Colon (tissue), 2 donors: ENCODE measurements around the gene CYB5R3.
"Not testable (repeated sequence)": the region's sequence is repeated elsewhere in the genome, so short reads cannot be mapped to it uniquely, and the experiment has no call there.

Experiments used
- FAIRE-seq: peaks from 2 replicates; lab custom pipeline; 2012; peaks lifted over from hg19 to GRCh38; lab: Jason Lieb, UNC
- donor health status: control.
- donor health status: control.

The CYB5R3 gene

DNA sequence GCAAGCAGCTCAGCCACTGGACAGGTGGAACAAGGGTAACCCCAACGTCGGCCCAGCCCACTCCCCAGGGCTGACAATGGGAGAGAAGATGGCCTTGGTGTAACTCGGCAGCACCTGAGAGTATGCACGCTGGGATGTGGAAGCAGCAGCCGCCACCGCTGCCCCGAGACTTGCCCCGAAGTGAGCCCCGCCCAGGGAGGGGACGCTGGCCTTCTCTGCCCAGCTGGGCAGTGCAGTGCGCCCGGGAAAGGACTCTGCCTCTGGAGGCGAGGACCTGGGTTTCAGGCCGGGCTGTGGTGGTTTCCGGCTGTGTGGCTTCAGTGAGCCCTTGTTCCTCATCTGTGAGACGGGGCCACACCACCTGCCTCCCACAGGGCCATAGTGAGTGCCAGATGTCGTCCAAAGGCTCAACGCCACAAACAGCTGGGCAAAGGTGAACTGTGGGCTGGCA, 25.9 kb downstream of the CYB5R3 start:
- FAIRE-seq, result no peak

DNA sequence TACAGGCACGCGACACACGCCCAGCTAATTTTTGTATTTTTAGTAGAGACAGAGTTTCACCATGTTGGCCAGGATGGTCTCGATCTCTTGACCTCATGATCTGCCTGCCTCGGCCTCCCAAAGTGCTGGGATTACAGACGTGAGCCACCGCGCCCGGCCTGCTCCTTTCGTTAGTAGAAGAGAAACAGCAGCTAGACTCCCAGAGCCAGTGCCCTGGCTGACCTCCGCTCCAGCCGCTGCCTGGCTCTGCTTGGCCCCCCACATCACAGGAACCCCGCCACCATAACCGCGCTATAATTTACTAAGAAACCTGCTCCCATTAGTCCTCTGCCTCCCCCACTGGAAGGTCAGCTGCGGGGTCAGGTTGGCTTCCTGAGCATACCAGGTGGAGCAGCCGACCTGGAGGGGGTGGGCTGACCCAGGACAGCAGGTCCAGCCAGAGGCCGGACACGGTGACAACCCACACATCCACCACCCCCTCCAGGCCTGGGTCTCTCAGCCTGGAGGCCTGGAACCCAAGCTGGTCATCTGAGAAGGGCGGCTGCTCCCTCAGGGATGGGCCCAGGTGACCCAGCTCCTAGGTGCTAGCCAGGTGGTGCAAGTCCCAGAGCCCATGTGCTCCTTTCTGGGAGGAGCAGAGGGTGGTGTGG, 27.0 kb downstream of the CYB5R3 start:
- FAIRE-seq, result no peak

DNA sequence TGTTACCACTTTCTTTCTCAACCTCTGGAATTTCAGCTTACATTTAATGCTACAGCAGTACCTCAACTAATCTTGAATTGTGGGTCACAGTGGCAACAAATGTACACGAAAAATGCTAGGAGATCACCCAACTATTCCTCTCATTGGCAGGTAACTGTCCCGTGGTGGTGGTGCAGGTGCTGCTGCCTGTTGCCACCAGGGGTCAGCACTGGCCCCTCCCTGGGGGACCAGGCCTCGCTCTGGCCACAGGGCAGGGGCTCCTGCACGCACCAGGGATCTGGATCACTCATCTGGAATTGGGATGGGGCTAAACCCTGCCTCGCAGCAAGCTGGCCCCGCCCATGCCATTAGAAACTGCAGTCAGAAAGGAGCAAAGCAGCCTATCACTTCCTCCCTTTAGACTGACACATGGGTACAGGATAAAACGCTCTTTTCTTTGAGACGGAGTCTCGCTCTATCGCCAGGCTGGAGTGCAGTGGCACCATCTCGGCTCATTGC, 27.6 kb downstream of the CYB5R3 start:
- FAIRE-seq, result no peak

DNA sequence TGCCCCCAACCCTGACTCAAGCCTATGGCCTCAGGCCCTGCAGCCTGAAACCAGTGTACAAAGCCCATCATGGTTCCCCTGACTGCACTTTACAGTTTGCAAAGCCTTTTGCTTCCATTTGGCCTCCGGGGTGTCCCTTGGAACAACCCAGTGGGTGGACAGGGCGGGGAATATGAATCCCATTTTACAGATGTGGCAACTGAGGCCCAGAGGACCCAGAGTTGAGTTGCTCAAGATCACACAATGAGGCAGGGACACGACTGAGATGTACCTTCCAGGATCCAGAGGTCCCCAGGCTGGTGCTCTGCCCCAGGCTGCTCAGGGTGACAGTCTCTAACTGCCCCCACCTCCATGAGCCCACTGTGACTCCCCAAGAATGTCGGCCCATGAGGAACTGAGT, 29.1 kb downstream of the CYB5R3 start:
- no peak for FAIRE-seq

DNA sequence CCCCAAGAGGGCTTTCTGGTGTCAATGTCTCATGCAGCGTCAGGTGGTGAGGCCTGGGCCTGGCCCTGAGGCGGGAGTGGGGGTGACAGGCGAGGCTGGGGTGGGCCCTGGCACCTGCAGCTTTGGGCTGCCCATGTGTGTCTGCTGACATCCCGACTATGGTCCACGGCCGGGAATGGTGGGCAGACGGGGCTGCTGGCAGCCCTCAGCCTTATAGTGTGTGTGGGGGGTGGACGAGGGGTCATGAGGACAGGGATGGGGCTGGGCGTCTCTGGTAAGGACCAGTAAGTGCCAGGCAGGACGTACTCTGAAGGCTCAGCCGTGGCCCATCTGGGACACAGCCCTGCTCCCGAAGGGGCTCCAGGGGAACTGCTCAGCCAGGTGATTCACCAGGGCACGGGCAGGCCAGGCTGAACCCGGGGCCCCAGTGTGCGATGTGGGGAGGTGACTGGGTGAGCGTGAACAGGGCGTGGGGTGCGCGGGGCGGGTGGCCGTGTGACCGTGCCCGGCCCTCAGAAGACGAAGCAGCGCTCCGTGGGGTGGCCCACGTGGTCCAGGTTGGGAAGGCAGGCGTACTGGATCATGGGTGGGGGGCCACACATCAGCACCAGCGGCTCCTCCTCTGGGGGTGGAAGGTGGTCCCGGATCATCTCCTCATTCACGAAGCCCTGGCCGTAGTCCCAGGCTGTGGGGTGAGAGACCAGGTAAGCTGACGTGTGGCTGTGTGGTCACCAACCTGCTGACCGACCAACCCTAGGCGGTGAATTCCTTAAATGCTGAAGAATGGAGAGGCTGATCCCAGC, 29.7 kb downstream of the CYB5R3 start:
- no peak for FAIRE-seq

DNA sequence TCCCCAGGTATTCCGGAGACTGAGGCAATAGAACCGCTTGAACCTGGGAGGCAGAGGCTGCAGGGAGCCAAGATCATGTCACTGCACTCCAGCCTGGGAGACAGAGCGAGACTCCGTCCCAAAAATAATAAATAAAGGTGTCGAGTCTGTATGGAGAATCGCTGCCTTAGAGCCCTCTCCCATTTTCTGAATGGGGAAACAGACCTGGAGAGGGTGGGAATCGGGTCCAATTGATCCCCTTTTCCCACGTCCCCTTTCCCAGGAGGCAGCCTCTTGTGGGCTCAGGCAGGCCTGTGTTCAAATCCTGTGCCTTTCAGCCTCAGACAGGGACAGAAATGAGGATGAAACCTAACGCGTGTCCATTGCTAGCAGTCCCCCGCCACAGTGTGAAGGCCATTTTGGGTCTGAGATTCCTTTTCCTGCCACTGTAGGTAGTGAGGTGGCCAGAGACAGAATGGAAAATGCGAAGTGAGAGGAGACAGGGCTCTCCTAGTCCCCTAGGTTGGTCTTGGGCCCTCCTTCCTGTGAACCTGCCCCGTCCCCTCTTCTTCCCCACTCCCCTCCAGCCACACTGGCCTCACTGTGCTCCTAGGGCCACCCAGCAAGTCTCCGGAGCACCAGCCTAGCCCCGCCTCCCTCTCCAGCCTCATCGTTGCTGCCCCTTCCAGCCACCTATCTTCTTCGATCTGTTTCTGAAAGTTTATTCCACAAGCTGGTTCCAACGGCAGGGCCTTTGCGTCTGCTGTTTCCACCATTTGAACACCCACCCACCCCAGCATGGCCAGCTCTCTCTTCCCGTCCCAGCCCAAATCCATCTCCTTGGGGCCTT, 31.8 kb downstream of the CYB5R3 start:
- FAIRE-seq, result no peak

DNA sequence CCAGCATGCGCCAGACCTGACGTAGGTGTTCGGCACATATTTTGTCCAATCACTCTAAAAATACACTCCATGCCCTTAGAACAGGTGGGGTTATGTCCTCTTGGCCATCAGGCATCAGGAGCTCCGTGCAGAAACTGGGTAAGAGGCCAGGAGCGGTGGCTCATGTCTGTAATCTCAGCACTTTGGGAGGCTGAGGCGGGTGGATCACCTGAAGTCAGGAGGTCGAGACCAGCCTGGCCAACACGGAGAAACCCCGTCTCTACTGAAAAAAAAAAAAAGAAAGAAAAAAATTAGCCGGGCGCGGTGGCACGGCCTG, 33.4 kb downstream of the CYB5R3 start:
- FAIRE-seq, result not testable (repeated sequence)

DNA sequence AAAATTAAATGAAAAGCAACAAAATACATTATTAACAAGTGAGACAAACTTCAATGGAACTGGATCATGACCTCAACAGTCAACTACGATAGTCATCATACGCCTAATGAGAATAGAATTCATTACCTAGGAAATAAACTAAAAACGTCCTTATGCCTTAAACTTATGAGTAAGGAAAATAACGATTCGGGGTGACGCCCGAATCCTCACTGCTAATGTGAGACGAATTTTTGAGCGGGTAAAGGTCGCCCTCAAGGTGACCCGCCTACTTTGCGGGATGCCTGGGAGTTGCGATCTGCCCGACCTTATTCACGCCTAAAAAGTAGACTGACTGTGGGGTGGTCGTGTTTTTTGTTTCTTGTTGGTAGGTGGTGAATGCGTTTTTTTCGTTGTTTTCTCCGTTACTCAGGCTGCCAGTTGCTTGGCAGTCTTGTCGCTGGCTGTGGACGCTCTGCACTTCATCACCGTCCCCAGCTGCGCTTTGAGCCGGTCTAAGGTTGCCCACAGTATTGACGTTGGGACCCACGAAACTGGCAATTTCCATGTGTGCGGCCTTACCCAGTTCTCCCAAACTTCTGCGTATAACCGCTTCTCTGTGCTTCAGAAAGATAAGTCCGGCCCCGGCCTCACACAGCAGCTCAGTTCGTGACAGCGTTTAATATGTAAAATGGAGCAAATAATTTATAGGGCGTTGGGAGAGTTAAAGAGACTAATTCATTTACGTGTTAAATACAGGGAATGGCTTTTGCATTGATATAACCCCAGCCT, 33.9 kb downstream of the CYB5R3 start:
- peak; percentile 18 for FAIRE-seq

DNA sequence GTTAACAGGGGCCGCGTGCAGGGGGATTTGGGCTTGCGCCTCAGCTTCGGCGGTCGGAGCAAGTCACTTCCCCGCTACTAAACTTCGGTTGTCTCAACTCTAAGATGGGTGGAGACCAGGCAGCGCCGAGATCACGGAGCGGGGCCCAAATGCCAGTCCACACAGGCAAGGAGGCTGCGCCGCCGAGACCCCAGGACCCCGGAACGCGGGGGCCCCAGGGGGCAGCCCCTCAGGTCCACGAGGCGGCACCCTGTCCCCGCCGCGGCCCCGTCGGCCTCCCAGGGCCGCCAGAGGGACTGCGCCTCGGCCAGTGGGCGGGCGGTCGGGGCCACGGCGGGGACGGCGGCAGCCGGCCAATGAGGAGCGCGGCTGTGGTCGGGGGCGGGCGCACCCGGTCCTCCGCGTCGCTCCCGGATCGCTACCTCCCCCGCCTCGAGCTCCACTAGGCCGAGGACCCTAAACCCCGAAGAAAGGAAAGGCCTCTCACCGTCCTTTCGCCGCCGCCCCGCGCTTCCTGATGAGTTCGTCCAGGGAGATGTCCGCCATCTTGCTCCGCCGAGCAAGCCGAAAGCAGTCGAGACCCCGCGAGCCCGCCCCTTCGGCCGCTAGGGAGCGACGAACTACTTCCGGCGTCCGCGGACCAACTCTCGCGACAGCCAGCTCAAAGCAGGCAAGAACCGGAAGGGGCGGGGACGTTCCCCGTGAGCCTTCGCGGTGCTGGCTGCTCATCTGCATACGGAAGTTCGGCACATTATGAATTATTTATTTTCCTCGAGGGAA, 34.7 kb downstream of the CYB5R3 start, which contains the start of gene POLDIP3:
POLDIP3 (minus strand) TSS at position 572 of the 780 bp plus-strand sequence; CDS start at position 546, 26 bp downstream.
- FAIRE-seq, result no peak

DNA sequence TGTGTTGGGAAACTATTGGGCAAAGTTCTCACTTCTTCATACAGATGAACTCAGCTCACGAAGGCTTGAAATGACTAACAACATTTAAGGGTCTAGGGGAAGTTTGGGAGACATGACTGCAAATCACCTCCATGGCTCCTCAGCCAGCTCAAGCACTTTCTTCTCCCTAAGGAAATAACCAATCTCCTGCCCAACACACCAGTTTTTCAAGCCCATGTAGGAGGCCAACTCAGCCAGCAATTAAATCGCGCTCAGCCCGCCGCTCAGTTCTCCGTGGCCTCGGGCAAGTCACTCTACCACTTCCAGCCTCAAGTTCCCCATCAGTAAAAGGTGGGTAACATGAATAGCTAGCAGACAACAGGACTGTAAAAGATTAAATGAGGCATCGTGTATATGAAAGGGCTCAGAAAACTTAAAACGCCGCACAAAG, 35.3 kb downstream of the CYB5R3 start:
- no peak for FAIRE-seq

DNA sequence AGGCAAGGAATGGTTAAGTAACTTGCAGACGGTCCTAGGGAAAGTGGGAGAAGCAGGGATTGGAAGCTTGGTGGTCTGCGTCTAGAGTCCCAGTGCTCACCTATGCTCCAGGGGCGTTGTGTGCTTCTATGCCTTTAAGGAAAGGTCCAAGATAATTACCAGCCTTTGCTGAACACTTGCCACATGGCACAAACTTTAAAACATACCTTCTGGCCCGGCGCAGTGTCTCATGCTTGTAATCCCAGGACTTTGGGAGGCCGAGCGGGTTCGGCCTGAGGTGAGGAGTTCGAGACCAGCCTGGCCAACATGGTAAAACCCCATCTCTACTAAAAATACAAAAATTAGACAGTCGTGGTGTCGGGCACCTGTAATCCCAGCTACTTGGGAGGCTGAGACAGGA, 36.9 kb downstream of the CYB5R3 start:
- no peak for FAIRE-seq

DNA sequence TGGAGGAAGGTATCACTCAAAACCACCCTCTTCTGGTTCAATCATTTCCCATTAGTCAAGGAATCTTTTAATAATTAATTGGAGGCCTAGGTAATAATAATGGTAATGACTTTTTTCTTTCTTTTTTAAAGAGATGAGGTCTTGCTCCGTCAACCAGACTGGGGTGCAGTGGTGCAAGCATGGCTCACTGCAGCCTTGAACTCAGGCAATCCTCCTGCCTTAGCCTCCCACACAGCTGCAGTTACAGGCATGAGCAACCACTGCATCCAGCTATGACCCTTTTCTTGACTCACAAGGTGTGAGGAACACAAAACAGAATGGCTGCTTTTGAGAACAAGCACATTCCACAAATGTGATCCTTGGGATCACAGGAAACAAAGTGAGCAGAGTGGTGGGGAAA, 38.1 kb downstream of the CYB5R3 start:
- no peak for FAIRE-seq

DNA sequence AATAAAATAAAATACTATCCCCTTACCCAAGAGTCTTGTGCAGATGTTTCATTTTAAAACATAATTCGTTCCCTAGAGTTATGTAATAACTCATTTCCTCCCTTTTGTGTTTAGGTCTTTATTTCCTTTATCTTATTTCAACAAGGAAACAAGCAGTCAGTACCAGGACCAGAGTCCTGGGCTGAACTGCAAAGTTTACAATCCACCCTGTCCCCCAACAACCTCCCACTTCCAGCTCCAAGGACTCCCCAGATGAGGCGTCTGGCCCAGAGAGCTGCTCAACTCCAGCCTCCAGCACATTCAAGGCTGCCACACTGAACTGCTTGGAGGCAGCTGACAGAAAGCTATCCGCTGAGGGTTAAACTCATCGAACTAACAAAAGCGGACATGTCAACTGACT, 39.0 kb downstream of the CYB5R3 start:
- FAIRE-seq, result no peak

DNA sequence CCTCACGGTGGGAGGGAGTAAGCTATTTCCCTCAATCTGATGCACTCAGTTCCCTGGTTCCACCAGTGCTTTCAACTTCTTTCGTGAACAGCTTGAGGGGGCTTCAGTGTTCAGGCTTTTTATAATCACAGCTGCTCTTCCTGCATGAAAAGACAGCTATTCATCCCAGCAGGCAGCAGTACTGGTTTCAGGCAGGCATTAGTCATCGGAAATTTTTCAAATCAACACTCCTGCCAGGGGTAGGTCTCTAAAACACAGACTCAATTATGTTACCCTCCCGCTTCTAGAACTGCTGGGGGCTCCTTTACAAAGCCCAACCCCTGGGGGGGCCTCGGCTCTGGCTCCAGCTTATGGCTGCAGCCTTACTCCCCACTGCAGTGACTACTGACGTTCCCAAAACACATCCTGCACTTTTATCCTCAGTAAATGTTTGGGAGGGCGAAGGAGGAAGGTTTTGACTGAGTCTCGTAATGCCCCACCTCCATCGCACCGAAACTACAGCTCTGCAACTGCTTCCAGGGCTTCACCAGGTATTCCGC, 40.3 kb downstream of the CYB5R3 start:
- no peak for FAIRE-seq

DNA sequence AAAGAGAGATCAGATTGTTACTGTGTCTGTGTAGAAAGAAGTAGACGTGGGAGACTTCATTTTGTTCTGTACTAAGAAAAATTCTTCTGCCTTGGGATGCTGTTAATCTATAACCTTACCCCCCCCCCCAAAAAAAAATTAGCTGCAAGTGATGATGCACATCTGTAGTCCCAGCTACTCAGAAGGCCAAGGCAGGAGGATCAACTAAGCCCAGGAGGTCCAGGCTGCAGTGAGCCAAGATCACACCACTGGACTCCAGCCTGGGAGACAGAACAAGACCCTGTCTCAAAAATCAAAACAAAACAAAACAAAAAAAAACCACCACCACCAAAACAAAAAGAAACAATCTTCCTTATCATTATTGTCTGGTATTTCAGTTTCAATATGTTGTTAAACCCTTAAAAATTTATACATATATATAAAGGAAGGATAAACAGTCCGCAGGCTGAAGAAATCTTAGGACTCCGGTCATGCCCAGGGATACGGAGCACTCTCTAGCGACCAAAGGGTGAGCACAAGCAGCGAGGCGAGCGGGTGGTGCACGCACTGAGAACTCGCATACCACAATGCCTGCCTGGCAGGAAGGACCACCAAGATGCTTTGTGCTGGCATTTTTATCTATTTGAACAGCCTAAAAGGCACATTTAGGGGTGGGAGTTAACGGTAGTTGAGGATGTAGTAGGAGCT, 40.9 kb downstream of the CYB5R3 start:
- FAIRE-seq, result no peak

DNA sequence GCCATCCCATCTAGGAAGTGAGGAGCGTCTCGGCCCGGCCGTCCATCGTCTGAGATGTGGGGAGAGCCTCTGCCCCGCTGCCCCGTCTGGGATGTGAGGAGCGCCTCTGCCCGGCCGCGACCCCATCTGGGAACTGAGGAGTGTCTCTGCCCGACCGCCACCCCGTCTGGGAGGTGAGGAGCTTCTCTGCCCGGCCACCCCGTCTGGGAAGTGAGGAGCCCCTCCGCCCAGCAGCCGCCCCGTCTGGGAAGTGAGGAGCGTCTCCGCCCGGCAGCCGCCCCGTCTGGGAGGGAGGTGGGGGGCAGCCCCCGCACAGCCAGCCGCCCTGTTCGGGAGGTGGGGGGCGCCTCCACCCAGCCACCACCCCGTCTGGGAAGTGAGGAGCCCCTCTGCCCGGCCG, 41.6 kb downstream of the CYB5R3 start:
- not testable (repeated sequence) for FAIRE-seq

DNA sequence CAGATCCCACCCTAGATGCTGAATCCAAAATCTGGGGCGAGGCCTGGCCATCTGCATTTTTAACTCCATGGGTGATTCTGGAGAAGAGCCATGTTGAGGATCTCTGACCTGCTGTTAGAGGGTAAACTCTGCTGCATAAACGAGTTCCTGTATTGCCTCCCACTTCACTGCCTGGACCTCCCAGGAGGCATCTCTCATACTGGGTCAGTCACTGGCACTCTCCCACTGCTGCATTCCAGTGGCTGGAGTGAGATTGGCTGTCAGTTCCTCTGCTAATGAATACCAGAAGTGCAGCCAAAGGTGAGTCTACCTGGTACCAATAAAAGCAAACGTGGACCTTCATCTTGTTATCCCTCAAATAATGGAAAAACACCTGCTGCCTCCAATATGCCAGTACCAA, 44.8 kb downstream of the CYB5R3 start:
- no peak for FAIRE-seq

DNA sequence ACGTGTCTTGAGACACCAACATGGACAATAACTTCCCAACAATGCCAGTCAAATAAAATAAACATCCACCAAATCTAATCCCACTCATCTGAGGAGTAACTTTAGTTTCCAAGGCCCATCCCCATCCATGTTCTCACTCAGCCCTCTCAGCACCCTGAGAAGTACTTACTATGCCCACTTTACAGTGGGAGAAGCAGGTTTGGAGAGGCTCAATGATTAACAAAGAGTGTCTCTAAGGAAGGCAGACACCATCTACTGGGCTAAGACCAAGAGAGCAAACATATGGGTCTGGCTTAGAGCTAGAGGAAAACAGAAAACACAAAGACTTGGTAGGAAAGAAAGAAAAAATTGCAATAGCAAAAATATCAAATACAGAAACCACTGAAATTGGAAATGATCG, 45.8 kb downstream of the CYB5R3 start:
- no peak for FAIRE-seq

DNA sequence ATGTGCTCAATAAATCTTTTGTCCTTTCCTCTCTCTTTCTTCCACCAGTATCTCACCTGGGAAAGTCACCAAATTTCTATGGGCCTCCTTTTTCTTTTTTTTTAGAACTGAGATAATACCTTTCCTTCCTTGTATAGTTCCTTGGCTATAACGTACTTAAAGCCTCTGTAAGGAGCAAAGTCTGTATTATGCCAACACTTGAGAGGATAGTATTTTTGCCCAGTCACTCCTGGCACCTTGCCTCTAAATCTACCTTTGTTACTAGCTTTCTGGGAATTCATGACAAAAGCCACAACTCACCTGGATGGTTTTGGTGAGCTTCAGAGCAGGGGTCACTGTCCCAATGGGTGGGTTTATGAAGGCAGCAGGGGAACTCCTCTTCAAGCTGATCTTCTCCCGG, 46.7 kb downstream of the CYB5R3 start:
- FAIRE-seq, result no peak

DNA sequence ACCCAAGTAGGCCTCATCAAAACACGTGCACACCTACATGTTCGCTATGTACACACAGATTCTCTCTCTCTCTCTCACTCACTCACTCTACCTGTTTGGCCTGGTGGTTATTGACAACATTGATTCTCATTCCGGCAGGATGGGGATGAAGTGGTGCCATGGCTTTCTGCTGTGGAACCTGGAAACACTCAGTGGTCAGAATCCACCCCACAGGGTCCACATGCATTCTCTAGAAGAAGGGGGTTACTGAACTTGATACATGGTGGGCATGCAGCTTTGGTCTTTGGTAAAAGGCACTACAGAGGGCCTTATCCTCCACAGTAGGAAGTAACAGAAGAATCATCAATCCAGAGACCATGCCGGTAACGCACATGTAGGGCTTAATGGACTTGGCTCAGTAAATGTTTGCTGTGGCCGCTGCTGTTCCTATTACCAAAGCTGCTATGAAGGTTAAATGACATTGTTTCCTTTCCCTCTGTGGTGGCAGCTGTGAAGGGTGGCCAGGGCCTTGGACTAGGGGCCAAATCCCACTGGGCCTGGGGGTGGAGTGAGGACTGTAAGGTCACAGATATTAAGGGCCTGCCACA, 47.2 kb downstream of the CYB5R3 start:
- FAIRE-seq, result no peak
